ENCODE measurements around the gene PCDHB14.
"Not testable (repeated sequence)": the region's sequence is repeated elsewhere in the genome, so short reads cannot be mapped to it uniquely, and the experiment has no call there.

PCDHB14 gene
- total RNA-seq, result 0 to 0.30 (median 0) reads per million in 4 donors

DNA sequence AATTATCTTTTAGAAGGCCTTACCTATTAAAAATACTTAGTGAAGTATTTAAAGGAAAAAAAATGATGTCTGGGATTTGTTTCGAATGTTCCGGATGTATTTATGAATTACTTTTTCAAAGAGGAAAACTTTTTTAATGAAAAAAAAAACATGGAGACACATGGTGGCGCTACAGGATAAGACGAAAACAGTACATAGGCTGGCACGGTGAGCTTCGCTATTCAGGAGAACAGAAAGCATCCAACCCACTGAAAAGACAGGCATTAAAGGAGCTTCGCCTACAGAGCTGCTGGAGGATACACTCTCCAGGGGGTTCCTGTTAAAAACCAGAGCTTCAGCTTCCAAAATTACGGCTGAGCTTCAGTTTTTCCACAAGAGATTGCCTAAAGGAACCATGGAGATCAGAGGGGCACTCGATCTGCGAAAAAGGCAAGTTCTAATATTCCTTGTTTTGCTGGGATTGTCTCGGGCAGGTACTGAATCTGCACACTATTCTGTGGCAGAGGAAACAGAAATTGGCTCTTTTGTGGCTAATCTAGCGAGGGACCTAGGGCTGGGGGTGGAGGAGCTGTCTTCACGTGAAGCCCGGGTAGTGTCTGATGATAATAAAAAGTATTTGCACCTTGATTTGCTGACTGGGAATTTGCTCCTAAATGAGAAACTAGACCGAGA lies at the start of gene PCDHB14:
PCDHB14 (plus strand) TSS at position 232 of the 672 bp plus-strand sequence; CDS start at position 395, 163 bp downstream.
- no peak for DNase-seq

DNA sequence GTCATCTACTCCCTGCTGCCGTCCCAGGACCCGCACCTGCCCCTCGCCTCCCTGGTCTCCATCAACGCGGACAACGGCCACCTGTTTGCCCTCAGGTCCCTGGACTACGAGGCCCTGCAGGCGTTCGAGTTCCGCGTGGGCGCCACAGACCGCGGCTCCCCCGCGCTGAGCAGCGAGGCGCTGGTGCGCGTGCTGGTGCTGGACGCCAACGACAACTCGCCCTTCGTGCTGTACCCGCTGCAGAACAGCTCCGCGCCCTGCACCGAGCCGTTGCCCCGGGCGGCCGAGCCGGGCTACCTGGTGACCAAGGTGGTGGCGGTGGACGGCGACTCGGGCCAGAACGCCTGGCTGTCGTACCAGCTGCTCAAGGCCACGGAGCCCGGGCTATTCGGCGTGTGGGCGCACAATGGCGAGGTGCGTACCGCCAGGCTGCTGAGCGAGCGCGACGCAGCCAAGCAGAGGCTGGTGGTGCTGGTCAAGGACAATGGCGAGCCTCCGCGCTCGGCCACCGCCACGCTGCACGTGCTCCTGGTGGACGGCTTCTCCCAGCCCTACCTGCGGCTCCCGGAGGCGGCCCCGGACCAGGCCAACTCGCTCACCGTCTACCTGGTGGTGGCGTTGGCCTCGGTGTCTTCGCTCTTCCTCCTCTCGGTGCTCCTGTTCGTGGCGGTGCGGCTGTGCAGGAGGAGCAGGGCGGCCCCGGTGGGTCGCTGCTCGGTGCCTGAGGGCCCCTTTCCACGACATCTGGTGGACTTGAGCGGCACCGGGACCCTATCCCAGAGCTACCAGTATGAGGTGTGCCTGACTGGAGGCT lies 48.6 kb upstream of the PCDHB14 start:
- not testable (repeated sequence) for DNase-seq

DNA sequence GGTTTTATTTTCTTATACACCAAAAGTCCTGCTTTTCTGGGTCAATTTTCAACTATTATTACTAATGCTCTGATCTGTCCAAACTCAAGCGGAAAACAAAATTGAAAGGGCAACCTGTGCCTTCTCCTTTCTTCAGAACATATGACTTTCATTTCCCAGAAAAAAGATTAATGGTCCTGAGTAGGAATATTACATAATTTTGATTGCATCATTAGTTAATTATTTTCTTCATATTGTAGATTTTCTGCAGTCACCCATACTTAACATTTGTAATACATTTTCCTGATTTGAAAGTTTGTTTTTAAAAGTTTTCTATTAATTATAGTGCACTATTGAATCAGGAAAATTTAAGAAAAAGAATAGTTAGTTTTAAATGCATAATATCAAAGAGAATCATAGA lies 47.2 kb upstream of the PCDHB14 start:
- no peak for DNase-seq

DNA sequence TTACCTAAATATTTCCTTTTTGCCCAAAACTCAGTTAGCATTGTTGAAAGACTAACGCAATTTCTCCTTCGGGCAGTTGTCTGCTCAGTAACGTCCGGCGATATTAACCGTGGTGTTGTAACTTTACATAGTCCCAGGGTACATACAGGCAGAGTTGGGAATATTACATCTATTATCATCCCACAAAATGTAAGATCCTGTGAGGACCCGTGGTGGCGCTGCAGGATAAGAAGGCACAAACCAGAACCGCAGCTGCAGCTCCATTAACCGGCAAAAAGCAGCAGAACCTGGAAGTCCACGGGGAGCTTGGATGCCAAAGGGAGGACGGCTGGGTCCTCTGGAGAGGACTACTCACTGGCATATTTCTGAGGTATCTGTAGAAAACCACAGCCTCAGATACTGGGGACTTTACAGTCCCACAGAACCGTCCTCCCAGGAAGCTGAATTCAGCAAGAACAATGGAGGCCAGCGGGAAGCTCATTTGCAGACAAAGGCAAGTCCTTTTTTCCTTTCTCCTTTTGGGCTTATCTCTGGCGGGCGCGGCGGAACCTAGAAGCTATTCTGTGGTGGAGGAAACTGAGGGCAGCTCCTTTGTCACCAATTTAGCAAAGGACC lies 45.5 kb upstream of the PCDHB14 start, which contains the start of gene PCDHB8:
PCDHB8 (plus strand) TSS at position 214 of the 615 bp plus-strand sequence; CDS start at position 459, 245 bp downstream.
- DNase-seq, result not testable (repeated sequence)

DNA sequence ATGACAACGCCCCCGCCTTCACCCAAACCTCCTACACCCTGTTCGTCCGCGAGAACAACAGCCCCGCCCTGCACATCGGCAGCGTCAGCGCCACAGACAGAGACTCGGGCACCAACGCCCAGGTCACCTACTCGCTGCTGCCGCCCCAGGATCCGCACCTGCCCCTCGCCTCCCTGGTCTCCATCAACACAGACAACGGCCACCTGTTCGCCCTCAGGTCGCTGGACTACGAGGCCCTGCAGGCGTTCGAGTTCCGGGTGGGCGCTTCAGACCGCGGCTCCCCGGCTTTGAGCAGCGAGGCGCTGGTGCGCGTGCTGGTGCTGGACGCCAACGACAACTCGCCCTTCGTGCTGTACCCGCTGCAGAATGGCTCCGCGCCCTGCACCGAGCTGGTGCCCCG lies 43.8 kb upstream of the PCDHB14 start:
- not testable (repeated sequence) for DNase-seq

DNA sequence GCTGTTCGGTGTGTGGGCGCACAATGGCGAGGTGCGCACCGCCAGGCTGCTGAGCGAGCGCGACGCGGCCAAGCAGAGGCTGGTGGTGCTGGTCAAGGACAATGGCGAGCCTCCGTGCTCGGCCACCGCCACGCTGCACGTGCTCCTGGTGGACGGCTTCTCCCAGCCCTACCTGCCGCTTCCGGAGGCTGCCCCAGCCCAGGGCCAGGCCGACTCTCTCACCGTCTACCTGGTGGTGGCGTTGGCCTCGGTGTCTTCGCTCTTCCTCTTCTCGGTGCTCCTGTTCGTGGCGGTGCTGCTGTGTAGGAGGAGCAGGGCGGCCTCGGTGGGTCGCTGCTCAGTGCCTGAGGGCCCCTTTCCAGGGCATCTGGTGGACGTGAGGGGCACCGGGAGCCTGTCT lies 43.3 kb upstream of the PCDHB14 start:
- not testable (repeated sequence) for DNase-seq

DNA sequence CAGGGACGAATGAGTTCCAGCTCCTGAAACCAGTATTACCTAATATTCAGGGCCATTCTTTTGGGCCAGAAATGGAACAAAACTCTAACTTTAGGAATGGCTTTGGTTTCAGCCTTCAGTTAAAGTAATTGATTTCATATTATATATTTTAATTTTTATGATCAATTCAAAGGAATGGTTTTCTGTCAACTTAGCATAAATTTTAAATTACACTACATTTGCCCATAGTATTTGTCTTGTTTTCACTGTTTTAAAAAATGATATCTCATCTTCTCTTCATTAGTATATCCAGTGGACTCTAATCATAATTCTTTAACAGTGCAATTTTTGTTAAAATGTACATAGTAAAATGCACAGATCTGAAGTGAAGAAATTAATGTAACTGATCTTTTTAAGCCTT lies 42.8 kb upstream of the PCDHB14 start:
- DNase-seq, result no peak

DNA sequence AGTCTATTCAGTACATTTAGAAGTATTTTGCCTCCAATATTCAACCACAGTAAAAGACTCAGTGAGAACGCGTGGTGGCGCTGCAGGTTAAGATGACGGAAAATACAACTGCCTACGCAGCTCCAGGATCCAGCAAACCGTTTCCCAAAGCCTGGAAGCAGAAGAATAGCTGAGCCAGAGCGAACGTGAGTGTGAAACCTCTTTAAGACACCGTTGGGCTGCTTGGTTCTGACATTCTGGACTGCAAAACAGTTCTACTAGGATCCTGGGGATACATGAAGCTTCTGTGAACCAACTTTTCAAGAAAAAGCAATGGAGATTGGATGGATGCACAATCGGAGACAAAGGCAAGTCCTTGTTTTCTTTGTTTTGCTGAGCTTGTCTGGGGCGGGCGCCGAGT lies 40.9 kb upstream of the PCDHB14 start, which contains the start of gene PCDHB16:
PCDHB16 (plus strand) TSS at position 140 of the 400 bp plus-strand sequence; CDS start at position 313, 173 bp downstream.
- no peak for DNase-seq

DNA sequence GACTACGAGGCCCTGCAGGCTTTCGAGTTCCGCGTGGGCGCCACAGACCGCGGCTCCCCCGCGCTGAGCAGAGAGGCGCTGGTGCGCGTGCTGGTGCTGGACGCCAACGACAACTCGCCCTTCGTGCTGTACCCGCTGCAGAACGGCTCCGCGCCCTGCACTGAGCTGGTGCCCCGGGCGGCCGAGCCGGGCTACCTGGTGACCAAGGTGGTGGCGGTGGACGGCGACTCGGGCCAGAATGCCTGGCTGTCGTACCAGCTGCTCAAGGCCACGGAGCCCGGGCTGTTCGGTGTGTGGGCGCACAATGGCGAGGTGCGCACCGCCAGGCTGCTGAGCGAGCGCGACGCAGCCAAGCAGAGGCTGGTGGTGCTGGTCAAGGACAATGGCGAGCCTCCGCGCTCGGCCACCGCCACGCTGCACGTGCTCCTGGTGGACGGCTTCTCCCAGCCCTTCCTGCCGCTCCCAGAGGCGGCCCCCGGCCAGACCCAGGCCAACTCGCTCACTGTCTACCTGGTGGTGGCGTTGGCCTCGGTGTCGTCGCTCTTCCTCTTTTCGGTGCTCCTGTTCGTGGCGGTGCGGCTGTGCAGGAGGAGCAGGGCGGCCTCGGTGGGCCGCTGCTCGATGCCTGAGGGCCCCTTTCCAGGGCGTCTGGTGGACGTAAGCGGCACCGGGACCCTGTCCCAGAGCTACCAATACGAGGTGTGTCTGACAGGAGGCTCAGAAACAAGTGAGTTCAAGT lies 38.9 kb upstream of the PCDHB14 start:
- DNase-seq, result not testable (repeated sequence)

DNA sequence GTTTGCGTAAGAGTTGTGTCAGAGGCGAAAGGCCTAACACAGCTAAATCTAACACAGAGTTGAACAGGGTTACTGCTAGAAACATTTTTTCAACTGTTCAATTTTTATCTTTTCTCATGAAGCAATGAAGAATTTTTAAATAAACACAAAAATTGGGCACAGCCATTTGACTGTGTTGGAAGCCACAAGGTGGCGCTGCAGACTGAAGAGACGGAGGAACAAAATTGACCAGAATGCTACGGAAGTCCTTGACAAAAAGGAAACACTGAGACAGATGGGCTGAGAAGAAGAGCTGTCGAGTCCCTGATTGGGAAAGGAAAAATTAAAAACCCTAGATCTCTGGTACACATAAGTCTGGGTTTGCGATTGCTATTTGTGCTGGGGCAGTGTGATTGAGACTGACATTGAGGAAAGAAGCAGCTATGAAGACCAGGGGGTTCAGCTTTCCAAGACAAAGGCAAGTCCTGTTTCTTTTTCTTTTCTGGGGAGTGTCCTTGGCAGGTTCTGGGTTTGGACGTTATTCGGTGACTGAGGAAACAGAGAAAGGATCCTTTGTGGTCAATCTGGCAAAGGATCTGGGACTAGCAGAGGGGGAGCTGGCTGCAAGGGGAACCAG lies 36.1 kb upstream of the PCDHB14 start, which contains the start of gene PCDHB9:
PCDHB9 (plus strand) TSS at position 265 of the 616 bp plus-strand sequence; CDS start at position 423, 158 bp downstream.
- peak in 3 of 5 donors; percentile 2 to 14 (median 11) for DNase-seq

DNA sequence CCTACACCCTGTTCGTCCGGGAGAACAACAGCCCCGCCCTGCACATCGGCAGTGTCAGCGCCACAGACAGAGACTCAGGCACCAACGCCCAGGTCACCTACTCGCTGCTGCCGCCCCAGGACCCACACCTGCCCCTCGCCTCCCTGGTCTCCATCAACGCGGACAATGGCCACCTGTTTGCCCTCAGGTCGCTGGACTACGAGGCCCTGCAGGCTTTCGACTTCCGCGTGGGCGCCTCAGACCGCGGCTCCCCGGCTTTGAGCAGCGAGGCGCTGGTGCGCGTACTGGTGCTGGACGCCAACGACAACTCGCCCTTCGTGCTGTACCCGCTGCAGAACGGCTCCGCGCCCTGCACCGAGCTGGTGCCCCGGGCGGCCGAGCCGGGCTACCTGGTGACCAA lies 34.5 kb upstream of the PCDHB14 start:
- not testable (repeated sequence) for DNase-seq

DNA sequence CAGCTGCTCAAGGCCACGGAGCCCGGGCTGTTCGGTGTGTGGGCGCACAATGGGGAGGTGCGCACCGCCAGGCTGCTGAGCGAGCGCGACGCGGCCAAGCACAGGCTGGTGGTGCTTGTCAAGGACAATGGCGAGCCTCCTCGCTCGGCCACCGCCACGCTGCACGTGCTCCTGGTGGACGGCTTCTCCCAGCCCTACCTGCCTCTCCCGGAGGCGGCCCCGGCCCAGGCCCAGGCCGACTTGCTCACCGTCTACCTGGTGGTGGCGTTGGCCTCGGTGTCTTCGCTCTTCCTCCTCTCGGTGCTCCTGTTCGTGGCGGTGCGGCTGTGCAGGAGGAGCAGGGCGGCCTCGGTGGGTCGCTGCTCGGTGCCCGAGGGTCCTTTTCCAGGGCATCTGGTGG lies 34.0 kb upstream of the PCDHB14 start:
- not testable (repeated sequence) for DNase-seq

DNA sequence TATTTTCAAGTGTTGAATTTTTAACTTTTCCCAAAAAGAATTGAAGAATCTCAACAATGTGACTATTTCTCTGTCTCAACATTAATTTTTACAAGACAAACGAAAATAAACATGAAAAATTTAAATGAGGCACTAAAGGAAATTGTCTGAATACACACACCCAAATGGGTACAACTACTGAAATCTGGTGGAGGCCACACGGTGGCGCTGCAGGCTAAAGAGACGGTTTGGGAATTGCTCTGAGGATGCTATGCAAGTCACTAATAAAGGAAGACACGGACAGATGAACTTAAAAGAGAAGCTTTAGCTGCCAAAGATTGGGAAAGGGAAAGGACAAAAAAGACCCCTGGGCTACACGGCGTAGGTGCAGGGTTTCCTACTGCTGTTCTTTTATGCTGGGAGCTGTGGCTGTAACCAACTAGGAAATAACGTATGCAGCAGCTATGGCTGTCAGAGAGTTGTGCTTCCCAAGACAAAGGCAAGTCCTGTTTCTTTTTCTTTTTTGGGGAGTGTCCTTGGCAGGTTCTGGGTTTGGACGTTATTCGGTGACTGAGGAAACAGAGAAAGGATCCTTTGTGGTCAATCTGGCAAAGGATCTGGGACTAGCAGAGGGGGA lies 30.9 kb upstream of the PCDHB14 start, which contains the start of gene PCDHB10:
PCDHB10 (plus strand) TSS at position 244 of the 616 bp plus-strand sequence; CDS start at position 444, 200 bp downstream.
- no peak for DNase-seq

DNA sequence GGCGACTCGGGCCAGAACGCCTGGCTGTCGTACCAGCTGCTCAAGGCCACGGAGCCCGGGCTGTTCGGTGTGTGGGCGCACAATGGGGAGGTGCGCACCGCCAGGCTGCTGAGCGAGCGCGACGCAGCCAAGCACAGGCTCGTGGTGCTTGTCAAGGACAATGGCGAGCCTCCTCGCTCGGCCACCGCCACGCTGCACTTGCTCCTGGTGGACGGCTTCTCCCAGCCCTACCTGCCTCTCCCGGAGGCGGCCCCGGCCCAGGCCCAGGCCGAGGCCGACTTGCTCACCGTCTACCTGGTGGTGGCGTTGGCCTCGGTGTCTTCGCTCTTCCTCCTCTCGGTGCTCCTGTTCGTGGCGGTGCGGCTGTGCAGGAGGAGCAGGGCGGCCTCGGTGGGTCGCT lies 28.8 kb upstream of the PCDHB14 start:
- not testable (repeated sequence) for DNase-seq

DNA sequence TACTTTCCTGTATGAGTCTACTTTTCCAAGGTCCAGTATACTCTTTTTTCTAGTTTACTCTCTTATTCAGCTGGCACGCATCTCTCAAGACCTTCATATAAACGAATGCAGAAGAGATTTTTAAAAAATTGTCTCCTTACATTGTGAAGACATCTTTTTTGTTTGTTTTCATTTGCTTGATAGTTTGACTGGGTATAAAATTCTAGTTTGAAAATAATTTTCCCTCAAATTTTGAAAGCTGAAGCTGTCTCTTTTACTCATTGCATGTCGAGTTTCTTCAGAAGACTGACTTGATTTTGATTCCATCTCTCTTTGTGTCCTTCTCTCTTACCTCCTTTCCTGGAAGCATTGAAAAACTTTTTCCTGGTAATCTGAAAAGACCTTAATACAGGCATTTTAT lies 26.8 kb upstream of the PCDHB14 start:
- DNase-seq, result no peak

DNA sequence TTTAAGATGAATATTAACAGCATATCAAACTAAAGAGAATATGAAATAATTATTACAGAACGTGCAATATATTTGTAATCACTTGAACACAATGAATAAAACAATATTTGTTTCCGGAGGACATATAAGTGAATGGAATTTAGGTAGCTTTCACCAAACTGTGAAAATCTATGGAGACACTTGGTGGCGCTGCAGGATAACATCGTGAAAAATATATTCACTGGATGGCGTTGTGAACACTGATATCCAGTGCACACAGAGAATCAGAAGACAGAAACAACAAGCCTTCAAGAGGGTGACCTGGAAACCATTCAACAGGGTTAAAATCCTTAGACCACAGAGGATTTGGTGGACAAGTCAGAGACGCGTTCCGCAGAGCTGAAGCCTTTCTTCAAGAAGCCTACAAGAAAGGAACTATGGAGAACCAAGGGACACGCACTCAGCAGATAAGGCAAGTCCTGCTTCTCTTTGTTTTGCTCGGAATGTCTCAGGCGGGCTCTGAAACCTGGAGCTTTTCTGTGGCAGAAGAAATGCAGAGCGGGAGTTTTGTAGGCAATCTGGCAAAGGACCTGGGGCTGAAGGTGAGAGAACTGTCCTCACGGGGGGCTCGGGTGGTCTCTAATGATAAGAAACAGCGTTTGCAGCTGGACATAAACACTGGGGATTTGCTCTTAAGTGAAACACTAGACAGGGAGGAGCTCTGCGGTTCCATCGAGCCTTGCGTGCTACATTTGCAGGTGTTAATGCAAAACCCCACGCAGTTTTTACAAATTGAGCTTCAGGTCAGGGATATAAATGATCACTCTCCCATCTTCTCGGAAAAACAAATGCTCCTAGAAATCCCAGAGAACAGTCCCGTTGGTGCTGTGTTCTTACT lies 23.5 kb upstream of the PCDHB14 start, which contains the start of gene PCDHB11:
PCDHB11 (plus strand) TSS at position 269 of the 877 bp plus-strand sequence; CDS start at position 417, 148 bp downstream.
- DNase-seq, result no peak

DNA sequence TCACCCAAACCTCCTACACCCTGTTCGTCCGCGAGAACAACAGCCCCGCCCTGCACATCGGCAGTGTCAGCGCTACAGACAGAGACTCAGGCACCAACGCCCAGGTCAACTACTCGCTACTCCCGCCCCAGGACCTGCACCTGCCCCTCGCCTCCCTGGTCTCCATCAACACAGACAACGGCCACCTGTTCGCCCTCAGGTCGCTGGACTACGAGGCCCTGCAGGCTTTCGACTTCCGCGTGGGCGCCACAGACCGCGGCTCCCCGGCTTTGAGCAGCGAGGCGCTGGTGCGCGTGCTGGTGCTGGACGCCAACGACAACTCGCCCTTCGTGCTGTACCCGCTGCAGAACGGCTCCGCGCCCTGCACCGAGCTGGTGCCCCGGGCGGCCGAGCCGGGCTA lies 22.0 kb upstream of the PCDHB14 start:
- DNase-seq, result not testable (repeated sequence)

DNA sequence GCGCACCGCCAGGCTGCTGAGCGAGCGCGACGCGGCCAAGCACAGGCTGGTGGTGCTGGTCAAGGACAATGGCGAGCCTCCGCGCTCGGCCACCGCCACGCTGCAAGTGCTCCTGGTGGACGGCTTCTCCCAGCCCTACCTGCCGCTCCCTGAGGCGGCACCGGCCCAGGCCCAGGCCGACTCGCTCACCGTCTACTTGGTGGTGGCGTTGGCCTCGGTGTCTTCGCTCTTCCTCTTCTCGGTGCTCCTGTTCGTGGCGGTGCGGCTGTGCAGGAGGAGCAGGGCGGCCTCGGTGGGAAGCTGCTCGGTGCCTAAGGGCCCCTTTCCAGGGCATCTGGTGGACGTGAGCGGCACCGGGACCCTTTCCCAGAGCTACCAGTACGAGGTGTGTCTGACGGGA lies 21.5 kb upstream of the PCDHB14 start:
- DNase-seq, result not testable (repeated sequence)

DNA sequence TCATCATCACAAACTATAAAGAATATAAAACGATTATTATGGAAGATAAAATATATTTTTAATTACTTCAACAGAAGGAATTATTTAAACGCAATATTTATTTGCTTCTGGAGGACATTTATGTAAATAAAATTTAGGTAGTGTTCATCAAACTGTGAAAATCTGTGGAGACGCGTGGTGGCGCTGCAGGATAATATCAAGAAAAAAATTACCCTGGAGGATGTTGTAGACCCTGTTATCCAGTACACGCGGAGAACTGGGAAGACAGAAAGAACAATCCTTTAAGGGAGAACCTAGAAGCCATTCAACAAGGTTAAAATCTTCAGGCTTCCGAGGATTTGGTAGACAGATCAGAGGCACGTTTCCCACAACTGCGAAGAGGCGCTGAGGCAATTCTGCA lies 14.7 kb upstream of the PCDHB14 start, which contains the start of gene PCDHB12:
PCDHB12 (plus strand) TSS at position 242 of the 400 bp plus-strand sequence. CDS start 189 bp downstream, outside the sequence.
- DNase-seq, result no peak

DNA sequence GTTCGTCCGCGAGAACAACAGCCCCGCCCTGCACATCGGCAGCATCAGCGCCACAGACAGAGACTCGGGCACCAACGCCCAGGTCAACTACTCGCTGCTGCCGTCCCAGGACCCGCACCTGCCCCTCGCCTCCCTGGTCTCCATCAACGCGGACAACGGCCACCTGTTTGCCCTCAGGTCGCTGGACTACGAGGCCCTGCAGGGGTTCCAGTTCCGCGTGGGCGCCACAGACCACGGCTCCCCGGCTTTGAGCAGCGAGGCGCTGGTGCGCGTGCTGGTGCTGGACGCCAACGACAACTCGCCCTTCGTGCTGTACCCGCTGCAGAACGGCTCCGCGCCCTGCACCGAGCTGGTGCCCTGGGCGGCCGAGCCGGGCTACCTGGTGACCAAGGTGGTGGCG lies 12.9 kb upstream of the PCDHB14 start:
- DNase-seq, result not testable (repeated sequence)

Measured in T-helper 1 cell (primary cell).